ENCODE measurements around the gene UBD. TPM values are rescaled to one million over a fixed set of nuclear protein-coding genes. Genes with fewer than 3 reads are reported as not detected.

UBD gene
- total RNA-seq, 1 experiment from 2014 or later, result not detected

DNA sequence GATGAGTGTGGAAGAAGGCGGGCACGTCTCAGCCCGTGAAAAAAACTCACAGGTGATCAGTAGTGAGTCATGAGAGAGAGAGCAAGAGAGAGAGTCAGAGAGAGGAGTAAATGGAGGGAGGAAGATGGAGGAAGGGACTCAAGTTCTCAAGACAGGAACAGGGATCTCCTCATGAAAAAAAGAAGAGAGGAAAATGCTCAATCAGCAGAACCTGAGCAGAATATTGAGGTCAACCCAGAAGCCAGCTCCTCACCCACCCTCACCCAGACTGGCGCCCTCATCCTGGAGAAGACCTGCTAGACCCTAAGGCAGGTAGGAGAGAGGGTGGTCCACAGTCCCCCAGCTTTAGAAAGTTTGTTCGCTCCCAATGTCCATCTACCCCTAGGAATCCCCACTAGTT lies 4.8 kb downstream of the UBD start:
- no peaks in the 10 kb centered on the region; the same call in 1 of the 2 replicates for H3K9me3 ChIP-seq (ENCODE audit: insufficient read depth, low read depth)

DNA sequence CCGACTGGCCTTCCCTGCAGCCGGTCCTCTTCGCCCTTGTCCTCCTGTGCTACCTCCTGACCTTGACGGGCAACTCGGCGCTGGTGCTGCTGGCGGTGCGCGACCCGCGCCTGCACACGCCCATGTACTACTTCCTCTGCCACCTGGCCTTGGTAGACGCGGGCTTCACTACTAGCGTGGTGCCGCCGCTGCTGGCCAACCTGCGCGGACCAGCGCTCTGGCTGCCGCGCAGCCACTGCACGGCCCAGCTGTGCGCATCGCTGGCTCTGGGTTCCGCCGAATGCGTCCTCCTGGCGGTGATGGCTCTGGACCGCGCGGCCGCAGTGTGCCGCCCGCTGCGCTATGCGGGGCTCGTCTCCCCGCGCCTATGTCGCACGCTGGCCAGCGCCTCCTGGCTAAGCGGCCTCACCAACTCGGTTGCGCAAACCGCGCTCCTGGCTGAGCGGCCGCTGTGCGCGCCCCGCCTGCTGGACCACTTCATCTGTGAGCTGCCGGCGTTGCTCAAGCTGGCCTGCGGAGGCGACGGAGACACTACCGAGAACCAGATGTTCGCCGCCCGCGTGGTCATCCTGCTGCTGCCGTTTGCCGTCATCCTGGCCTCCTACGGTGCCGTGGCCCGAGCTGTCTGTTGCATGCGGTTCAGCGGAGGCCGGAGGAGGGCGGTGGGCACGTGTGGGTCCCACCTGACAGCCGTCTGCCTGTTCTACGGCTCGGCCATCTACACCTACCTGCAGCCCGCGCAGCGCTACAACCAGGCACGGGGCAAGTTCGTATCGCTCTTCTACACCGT lies 6.1 kb downstream of the UBD start:
- DNase-seq, result no peak
- no peak overlapping the region for H3K4me2 ChIP-seq
- intact Hi-C loops (cut with micrococcal nuclease; ENCODE audit: unreplicated experiment), result no loop called here
- ChIA-PET CTCF (no interaction called here), POLR2A (ENCODE audit: unreplicated experiment) (interaction anchor here (0.6 kb wide), 2 partner anchors 274 to 1739 kb away, joined by 3 to 4 read pairs; a partner anchor contains a TSS)
- H3K36me3 ChIP-seq (ENCODE audit: low read depth), result no peaks in the 10 kb centered on the region
- BruUV-seq (replicated peaks), result no TSS peak
- no peak overlapping the region for H3K4me3 ChIP-seq
- no peaks in the 10 kb centered on the region for H4K20me1 ChIP-seq (ENCODE audit: insufficient read depth)
- peaks cover 25% of the 10 kb centered on the region for H3K27me3 ChIP-seq (ENCODE audit: insufficient read depth, low read depth)
- no peak overlapping the region for H3K27ac ChIP-seq
- H3K9me2 ChIP-seq (ENCODE audit: insufficient read depth), result no peaks in the 10 kb centered on the region
- TF ChIP-seq, protein P1, sequence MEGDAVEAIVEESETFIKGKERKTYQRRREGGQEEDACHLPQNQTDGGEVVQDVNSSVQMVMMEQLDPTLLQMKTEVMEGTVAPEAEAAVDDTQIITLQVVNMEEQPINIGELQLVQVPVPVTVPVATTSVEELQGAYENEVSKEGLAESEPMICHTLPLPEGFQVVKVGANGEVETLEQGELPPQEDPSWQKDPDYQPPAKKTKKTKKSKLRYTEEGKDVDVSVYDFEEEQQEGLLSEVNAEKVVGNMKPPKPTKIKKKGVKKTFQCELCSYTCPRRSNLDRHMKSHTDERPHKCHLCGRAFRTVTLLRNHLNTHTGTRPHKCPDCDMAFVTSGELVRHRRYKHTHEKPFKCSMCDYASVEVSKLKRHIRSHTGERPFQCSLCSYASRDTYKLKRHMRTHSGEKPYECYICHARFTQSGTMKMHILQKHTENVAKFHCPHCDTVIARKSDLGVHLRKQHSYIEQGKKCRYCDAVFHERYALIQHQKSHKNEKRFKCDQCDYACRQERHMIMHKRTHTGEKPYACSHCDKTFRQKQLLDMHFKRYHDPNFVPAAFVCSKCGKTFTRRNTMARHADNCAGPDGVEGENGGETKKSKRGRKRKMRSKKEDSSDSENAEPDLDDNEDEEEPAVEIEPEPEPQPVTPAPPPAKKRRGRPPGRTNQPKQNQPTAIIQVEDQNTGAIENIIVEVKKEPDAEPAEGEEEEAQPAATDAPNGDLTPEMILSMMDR (conservative IDR thresholded peaks at IDR 0.05), result no peak
- no peak for TF ChIP-seq EZH2 (IDR thresholded peaks at IDR 0.05; ENCODE audit: low read depth)
- no peaks in the 10 kb centered on the region for H3K4me1 ChIP-seq (replicated peaks; ENCODE audit: insufficient read depth)
- H3F3A ChIP-seq (ENCODE audit: insufficient read depth, low read depth), result no peaks in the 10 kb centered on the region
- no peak overlapping the region for H2AFZ ChIP-seq
- H3K9me3 ChIP-seq (ENCODE audit: insufficient read depth, low read depth), result no peaks in the 10 kb centered on the region; the same call in 1 of the 2 replicates
- no peaks in the 10 kb centered on the region for H3K79me2 ChIP-seq (ENCODE audit: low read depth)

More for the DNA sequence above, 4.8 kb downstream of the UBD start:
- Histone ChIP-seq H3K27ac (no peak overlapping the region), H3K36me3 (ENCODE audit: low read depth) (no peaks in the 10 kb centered on the region), H3K27me3 (ENCODE audit: insufficient read depth, low read depth) (peaks cover 27% of the 10 kb centered on the region), H3F3A (ENCODE audit: insufficient read depth, low read depth) (no peaks in the 10 kb centered on the region), H3K4me1 (replicated peaks; ENCODE audit: insufficient read depth) (no peaks in the 10 kb centered on the region), H4K20me1 (ENCODE audit: insufficient read depth) (no peaks in the 10 kb centered on the region), H3K9me2 (ENCODE audit: insufficient read depth) (no peaks in the 10 kb centered on the region), H3K4me2 (no peak overlapping the region), H3K79me2 (ENCODE audit: low read depth) (no peaks in the 10 kb centered on the region), H3K4me3 (no peak overlapping the region), H2AFZ (no peak overlapping the region)
- CTCF ChIA-PET, result no interaction called here
- no peak for DNase-seq
- BruUV-seq (replicated peaks), result no TSS peak
- POLR2A ChIA-PET (ENCODE audit: unreplicated experiment), result no interaction called here
- TF ChIP-seq EZH2 (IDR thresholded peaks at IDR 0.05; ENCODE audit: low read depth), result no peak
- TF ChIP-seq, protein P1 (conservative IDR thresholded peaks at IDR 0.05), result no peak
- intact Hi-C loops (cut with micrococcal nuclease; ENCODE audit: unreplicated experiment), result no loop called here

DNA sequence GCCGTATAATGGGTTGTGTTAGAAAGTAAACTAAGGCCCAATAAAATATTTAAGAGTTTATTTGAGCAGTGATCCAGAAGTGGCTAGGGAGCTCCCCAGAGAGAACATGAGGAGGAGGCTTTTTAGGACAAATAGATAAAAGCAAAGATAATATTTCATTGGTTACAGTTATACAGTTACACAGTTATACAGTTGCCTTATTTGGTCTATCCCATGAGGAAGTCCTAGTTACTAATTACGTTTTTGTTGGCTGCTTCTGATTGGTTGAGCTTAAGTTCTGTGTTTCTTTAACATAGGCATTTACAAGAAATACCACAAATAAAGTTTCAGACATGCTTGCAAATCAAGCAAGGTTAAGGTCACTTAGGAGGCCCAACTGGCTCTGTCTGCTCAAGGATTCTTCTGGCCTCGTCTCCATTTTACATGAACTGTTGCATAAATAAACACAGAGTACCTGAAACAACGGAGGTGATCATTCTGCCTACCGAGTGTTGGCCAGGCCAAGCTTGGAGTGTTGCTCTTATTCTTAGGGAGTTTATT lies 7.0 kb downstream of the UBD start:
- H3K9me3 ChIP-seq (ENCODE audit: insufficient read depth, low read depth), result no peaks in the 10 kb centered on the region; the same call in 1 of the 2 replicates
- CTCF ChIA-PET, result interaction anchor here (0.6 kb wide), 1 partner anchor 804 kb away, joined by 3 read pairs; no protein-coding TSS in a partner anchor

More for the DNA sequence above, 7.0 kb downstream of the UBD start:
- Histone ChIP-seq H4K20me1 (ENCODE audit: insufficient read depth) (no peaks in the 10 kb centered on the region), H3K9me2 (ENCODE audit: insufficient read depth) (no peaks in the 10 kb centered on the region), H3F3A (ENCODE audit: insufficient read depth, low read depth) (no peaks in the 10 kb centered on the region), H2AFZ (no peak overlapping the region), H3K4me3 (no peak overlapping the region), H3K27ac (no peak overlapping the region), H3K79me2 (ENCODE audit: low read depth) (no peaks in the 10 kb centered on the region), H3K4me2 (no peak overlapping the region), H3K27me3 (ENCODE audit: insufficient read depth, low read depth) (peaks cover 26% of the 10 kb centered on the region), H3K4me1 (replicated peaks; ENCODE audit: insufficient read depth) (no peaks in the 10 kb centered on the region), H3K36me3 (ENCODE audit: low read depth) (no peaks in the 10 kb centered on the region)
- TF ChIP-seq, protein P1 (conservative IDR thresholded peaks at IDR 0.05), result no peak
- no peak for TF ChIP-seq EZH2 (IDR thresholded peaks at IDR 0.05; ENCODE audit: low read depth)
- DNase-seq, result no peak
- intact Hi-C loops (cut with micrococcal nuclease; ENCODE audit: unreplicated experiment), result no loop called here
- POLR2A ChIA-PET (ENCODE audit: unreplicated experiment), result interaction anchor here (0.6 kb wide), 2 partner anchors 273 to 1738 kb away, joined by 3 to 4 read pairs; a partner anchor contains a TSS
- BruUV-seq (replicated peaks), result no TSS peak
